Measurements from ENCODE around the gene CD247. TPM values are rescaled to one million over a fixed set of nuclear protein-coding genes. Genes with fewer than 3 reads are reported as not detected.

CD247 gene
- total RNA-seq, 3 donors from 2014 or later = 4.6 to 6.1 (median 4.6) TPM

- Histone ChIP-seq H3K4me3 (no peak overlapping the region), H3K36me3 (ENCODE audit: low read depth) (no peaks in the 10 kb centered on the region), H3K4me1 (ENCODE audit: low read depth) (no peaks in the 10 kb centered on the region), H3K9me3 (no peaks in the 10 kb centered on the region)
- intact Hi-C loops (cut with DNase I, micrococcal nuclease) = no loop called here
- TF ChIP-seq CTCF (IDR thresholded peaks at IDR 0.05) = no peak
- no peak for DNase-seq
- ATAC-seq = no peak
Measured at GRCh38 chr1:167488786-167489185, 29.5 kb downstream of the CD247 start.

- H3K36me3 ChIP-seq (ENCODE audit: low read depth) = no peaks in the 10 kb centered on the region
- DNase-seq (no peak), ATAC-seq (no peak)
- H3K4me1 ChIP-seq (ENCODE audit: low read depth) = no peaks in the 10 kb centered on the region
- no peaks in the 10 kb centered on the region for H3K9me3 ChIP-seq
- H3K4me3 ChIP-seq = no peak overlapping the region
- intact Hi-C loops (cut with DNase I, micrococcal nuclease) = no loop called here
- TF ChIP-seq CTCF (IDR thresholded peaks at IDR 0.05) = no peak
Measured at GRCh38 chr1:167487614-167488013, 30.7 kb downstream of the CD247 start.

- peak; percentile 33 for ATAC-seq
- H3K36me3 ChIP-seq (ENCODE audit: low read depth) = no peaks in the 10 kb centered on the region
- no peaks in the 10 kb centered on the region for H3K4me1 ChIP-seq (ENCODE audit: low read depth)
- peak in 2 of 3 donors; percentile 31 to 47 for DNase-seq
- intact Hi-C loops (cut with DNase I, micrococcal nuclease) = no loop called here
- no peak for TF ChIP-seq CTCF (IDR thresholded peaks at IDR 0.05)
- no peak overlapping the region for H3K4me3 ChIP-seq
- H3K9me3 ChIP-seq = no peaks in the 10 kb centered on the region
Measured at GRCh38 chr1:167486090-167486824, 32.1 kb downstream of the CD247 start.

GRCh38 chr1:167484726-167485502, 33.4 kb downstream of the CD247 start:
- Histone ChIP-seq H3K9me3 (no peaks in the 10 kb centered on the region), H3K4me3 (no peak overlapping the region), H3K36me3 (ENCODE audit: low read depth) (no peaks in the 10 kb centered on the region), H3K4me1 (ENCODE audit: low read depth) (no peaks in the 10 kb centered on the region)
- ATAC-seq = no peak
- intact Hi-C loops (cut with DNase I, micrococcal nuclease) = no loop called here
- TF ChIP-seq CTCF (IDR thresholded peaks at IDR 0.05) = no peak
- DNase-seq = no peak

GRCh38 chr1:167483790-167484189, 34.5 kb downstream of the CD247 start:
- Histone ChIP-seq H3K9me3 (no peaks in the 10 kb centered on the region), H3K36me3 (ENCODE audit: low read depth) (no peaks in the 10 kb centered on the region), H3K4me3 (no peak overlapping the region), H3K4me1 (ENCODE audit: low read depth) (no peaks in the 10 kb centered on the region)
- no peak for DNase-seq
- intact Hi-C loops (cut with DNase I, micrococcal nuclease) = no loop called here
- TF ChIP-seq CTCF (IDR thresholded peaks at IDR 0.05) = no peak
- ATAC-seq = no peak
